HG03095 (cell line): ENCODE data around the gene KDM6A.
"Not testable (repeated sequence)": the region's sequence is repeated elsewhere in the genome, so short reads cannot be mapped to it uniquely, and the experiment has no call there.

Experiments used
- ATAC-seq: cut with Tn5 transposase; IDR thresholded peaks from one replicate; pipeline ENCODE4 v1.9.1; 2021; ENCODE audit warnings: moderate library complexity; ENCODE audit not compliant: unreplicated experiment

The KDM6A gene

GRCh38 chrX:45068569-45068968 is 195.6 kb downstream of the KDM6A start:
- no peak for ATAC-seq

GRCh38 chrX:45070116-45071007 is 197.4 kb downstream of the KDM6A start:
- no peak for ATAC-seq

- ATAC-seq: not testable (repeated sequence)
These were observed 200.0 kb downstream of the KDM6A start for GRCh38 chrX:45073011-45073410.

- ATAC-seq: peak; percentile 77
These were observed 204.9 kb downstream of the KDM6A start for GRCh38 chrX:45077748-45078424.

- ATAC-seq: no peak
These were observed 210.3 kb downstream of the KDM6A start for GRCh38 chrX:45083314-45083713.

GRCh38 chrX:45110494-45110893 is 237.5 kb downstream of the KDM6A start:
- no peak for ATAC-seq

- no peak for ATAC-seq
These were observed 253.2 kb downstream of the KDM6A start for GRCh38 chrX:45126158-45126557.

- ATAC-seq: no peak
These were observed 256.0 kb downstream of the KDM6A start for GRCh38 chrX:45128896-45129454.

- no peak for ATAC-seq
These were observed 260.5 kb downstream of the KDM6A start for GRCh38 chrX:45133465-45133864.

- ATAC-seq: no peak
These were observed 261.3 kb downstream of the KDM6A start for GRCh38 chrX:45134315-45134731.

GRCh38 chrX:45134775-45135174 is 261.8 kb downstream of the KDM6A start:
- no peak for ATAC-seq

GRCh38 chrX:45135391-45136075 is 262.5 kb downstream of the KDM6A start:
- ATAC-seq: not testable (repeated sequence)

- ATAC-seq: no peak
These were observed 264.5 kb downstream of the KDM6A start for GRCh38 chrX:45137531-45137930.

GRCh38 chrX:45138525-45138924 is 265.5 kb downstream of the KDM6A start:
- no peak for ATAC-seq

GRCh38 chrX:45140812-45141211 is 267.8 kb downstream of the KDM6A start:
- ATAC-seq: no peak

- no peak for ATAC-seq
These were observed 269.2 kb downstream of the KDM6A start for GRCh38 chrX:45142185-45142584.

- no peak for ATAC-seq
These were observed 270.5 kb downstream of the KDM6A start for GRCh38 chrX:45143455-45143854.

GRCh38 chrX:45145492-45146215 is 272.7 kb downstream of the KDM6A start:
- ATAC-seq: no peak

- no peak for ATAC-seq
These were observed 277.8 kb downstream of the KDM6A start for GRCh38 chrX:45150821-45151220.

GRCh38 chrX:45154033-45154360 is 281.0 kb downstream of the KDM6A start:
- no peak for ATAC-seq

GRCh38 chrX:45154462-45154861 is 281.5 kb downstream of the KDM6A start:
- ATAC-seq: no peak
